Thyroid gland (tissue), 4 donors: ENCODE measurements around the gene CCDC85C.

Experiments
- POLR2A ChIP-seq, 2 donors: fragments of 450-650 bp; IDR thresholded peaks; one replicate each; pipeline ENCODE4 v1.6.1; 2017; ENCODE audit warnings: antibody characterized with exemption in 2 of 2, mild to moderate bottlenecking in 2 of 2, moderate library complexity in 1 of 2
- TF ChIP-seq, protein P1 (sequence below), 6 experiments: fragments of 200-600 bp in 3 of 6; fragments of 450-650 bp in 3 of 6; sonication (generic) in 3 of 6; IDR thresholded peaks; one replicate each; pipeline ENCODE4 v1.5.1; 2016 to 2019; ENCODE audit warnings: antibody characterized with exemption in 6 of 6, mild to moderate bottlenecking in 2 of 6, inconsistent platforms in 1 of 6, moderate library complexity in 1 of 6

DNA sequence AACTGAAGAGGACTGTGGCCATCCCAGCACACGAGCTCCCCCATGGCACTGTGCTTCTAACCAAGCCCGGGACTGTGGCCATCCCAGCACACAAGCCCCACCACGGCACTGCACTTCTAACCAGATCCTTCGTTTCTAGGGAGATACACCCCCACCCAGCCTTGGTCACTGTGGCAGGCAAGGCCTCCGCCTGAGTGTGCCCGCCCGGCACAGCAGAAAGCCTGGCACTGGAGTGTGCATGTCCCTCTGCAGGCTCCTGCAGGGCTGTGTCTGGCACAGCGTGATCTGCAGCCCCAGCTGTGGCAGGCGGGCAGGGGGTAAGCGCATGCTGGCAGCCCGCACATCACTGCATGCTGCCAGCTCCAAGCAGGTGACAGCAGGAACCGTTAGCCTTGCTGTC, 49.8 kb downstream of the CCDC85C start:
- TF ChIP-seq, protein P1, sequence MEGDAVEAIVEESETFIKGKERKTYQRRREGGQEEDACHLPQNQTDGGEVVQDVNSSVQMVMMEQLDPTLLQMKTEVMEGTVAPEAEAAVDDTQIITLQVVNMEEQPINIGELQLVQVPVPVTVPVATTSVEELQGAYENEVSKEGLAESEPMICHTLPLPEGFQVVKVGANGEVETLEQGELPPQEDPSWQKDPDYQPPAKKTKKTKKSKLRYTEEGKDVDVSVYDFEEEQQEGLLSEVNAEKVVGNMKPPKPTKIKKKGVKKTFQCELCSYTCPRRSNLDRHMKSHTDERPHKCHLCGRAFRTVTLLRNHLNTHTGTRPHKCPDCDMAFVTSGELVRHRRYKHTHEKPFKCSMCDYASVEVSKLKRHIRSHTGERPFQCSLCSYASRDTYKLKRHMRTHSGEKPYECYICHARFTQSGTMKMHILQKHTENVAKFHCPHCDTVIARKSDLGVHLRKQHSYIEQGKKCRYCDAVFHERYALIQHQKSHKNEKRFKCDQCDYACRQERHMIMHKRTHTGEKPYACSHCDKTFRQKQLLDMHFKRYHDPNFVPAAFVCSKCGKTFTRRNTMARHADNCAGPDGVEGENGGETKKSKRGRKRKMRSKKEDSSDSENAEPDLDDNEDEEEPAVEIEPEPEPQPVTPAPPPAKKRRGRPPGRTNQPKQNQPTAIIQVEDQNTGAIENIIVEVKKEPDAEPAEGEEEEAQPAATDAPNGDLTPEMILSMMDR (IDR thresholded peaks at IDR 0.05) = no peak
- no peak for TF ChIP-seq POLR2A (IDR thresholded peaks at IDR 0.05)
